Fibroblast of lung (primary cell): ENCODE measurements around the gene HNRNPA2B1.

Source experiments
- EZH2 ChIP-seq: IDR thresholded peaks from 2 replicates; pipeline ENCODE4 v1.5.1; 2012; ENCODE audit warnings: low read length, control low read depth, mild to moderate bottlenecking; ENCODE audit errors: missing control alignments
- TF ChIP-seq, protein P1 (sequence below), 2 donors: IDR thresholded peaks in 1 of 2; conservative IDR thresholded peaks in 1 of 2; 1 replicate in 1 of 2; 2 replicates in 1 of 2; pipeline ENCODE4 v1.5.1; 2011 to 2012; ENCODE audit warnings: low read length in 2 of 2, control low read depth in 1 of 2, inconsistent platforms in 1 of 2, low read depth in 1 of 2, mild to moderate bottlenecking in 1 of 2

DNA sequence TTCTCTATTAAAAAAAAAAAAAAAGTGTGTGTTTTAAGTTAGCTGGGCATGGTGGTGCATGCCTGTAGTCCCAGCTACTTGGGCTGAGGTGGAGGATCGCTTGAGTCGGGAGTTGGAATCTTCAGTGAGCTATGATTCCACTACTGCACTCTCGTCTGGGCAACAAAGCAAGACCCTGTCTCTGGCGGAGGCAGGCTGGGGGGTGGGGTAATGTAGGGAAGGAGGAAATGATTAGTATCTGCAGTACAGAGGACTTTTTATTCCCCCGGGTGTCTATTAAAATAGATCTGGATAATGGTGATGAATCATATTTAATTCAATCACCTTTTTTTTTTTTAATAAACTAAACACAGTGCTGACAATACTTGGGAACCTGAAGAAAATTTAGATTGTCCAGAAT, 7.5 kb upstream of the HNRNPA2B1 start:
- TF ChIP-seq EZH2: no peak
- TF ChIP-seq, protein P1, sequence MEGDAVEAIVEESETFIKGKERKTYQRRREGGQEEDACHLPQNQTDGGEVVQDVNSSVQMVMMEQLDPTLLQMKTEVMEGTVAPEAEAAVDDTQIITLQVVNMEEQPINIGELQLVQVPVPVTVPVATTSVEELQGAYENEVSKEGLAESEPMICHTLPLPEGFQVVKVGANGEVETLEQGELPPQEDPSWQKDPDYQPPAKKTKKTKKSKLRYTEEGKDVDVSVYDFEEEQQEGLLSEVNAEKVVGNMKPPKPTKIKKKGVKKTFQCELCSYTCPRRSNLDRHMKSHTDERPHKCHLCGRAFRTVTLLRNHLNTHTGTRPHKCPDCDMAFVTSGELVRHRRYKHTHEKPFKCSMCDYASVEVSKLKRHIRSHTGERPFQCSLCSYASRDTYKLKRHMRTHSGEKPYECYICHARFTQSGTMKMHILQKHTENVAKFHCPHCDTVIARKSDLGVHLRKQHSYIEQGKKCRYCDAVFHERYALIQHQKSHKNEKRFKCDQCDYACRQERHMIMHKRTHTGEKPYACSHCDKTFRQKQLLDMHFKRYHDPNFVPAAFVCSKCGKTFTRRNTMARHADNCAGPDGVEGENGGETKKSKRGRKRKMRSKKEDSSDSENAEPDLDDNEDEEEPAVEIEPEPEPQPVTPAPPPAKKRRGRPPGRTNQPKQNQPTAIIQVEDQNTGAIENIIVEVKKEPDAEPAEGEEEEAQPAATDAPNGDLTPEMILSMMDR (conservative IDR thresholded peaks at IDR 0.05 in 1 of 2, IDR thresholded peaks at IDR 0.05 in 1 of 2; ENCODE audit: low read depth in 1 of 2, low read length in 2 of 2): no peak
